Purkinje cell (primary cell): Measurements from ENCODE around the gene FRG2B. TPM values are rescaled to one million over a fixed set of nuclear protein-coding genes. Genes with fewer than 3 reads are reported as not detected.

ENCODE experiments used
- polyA plus RNA-seq: library from polyadenylated mRNA; unstranded; fragments of >200 nt; fragmentation: Nextera tagmentation; gene quantifications from 2 replicates; pipeline ENCODE4 v1.2.1, GENCODE V29; 2014

The FRG2B gene
- polyA plus RNA-seq = not detected in 2 replicates

GRCh38 chr10:133626695-133627094, at the start of gene FRG2B:
Gene FRG2B, minus strand, starts transcription at chr10:133626795. Its CDS starts 53 bp downstream, at chr10:133626742.

Other genes starting within 250 kb of the FRG2B start
- 0.81 and 5.3 TPM in 2 replicates for gene PAOX, start 247.5 kb downstream of the FRG2B start, polyA plus RNA-seq
- 8.0 and 17.7 TPM in 2 replicates for gene MTG1, start 232.6 kb downstream of the FRG2B start, polyA plus RNA-seq
- gene SPRN, start 202.2 kb downstream of the FRG2B start, polyA plus RNA-seq = 0.51 and 0.73 TPM in 2 replicates
- gene SCART1, start 172.8 kb downstream of the FRG2B start, polyA plus RNA-seq = 0.67 and 0.71 TPM in 2 replicates
- 22.2 and 23.8 TPM in 2 replicates for gene CYP2E1, start 99.4 kb downstream of the FRG2B start, polyA plus RNA-seq
- 17.1 and 17.3 TPM in 2 replicates for gene SYCE1, start 61.2 kb downstream of the FRG2B start, polyA plus RNA-seq